B cell (primary cell): ENCODE data around the gene BAHCC1. TPM values are rescaled to one million over a fixed set of nuclear protein-coding genes. Genes with fewer than 3 reads are reported as not detected.

Experiments used
- ATAC-seq: fragments of 200-7000 bp; cut with Tn5 transposase; one replicate; pipeline ENCODE4 v1.10.0; 2021; ENCODE audit warnings: low read depth, mild to moderate bottlenecking, moderate number of reproducible peaks, moderate library complexity
- CTCF ChIA-PET: fragments of 350-600 bp; sonication (Branson Sonifier 250); formaldehyde crosslinking; loops from one replicate; lab custom pipeline; 2021; ENCODE audit warnings: antibody characterized with exemption, inconsistent platforms; lab: Charles Lee
- POLR2A ChIA-PET: fragments of 350-600 bp; sonication (Branson Sonifier 250); formaldehyde crosslinking; loops from one replicate; lab custom pipeline; 2021; ENCODE audit warnings: antibody characterized with exemption; lab: Charles Lee
- DNase-seq: peaks from one replicate; pipeline ENCODE4 v3.0.0; 2013
- H2AFZ ChIP-seq: 2 replicates; pipeline ENCODE4 v1.6.1; 2012; ENCODE audit warnings: mild to moderate bottlenecking, low read depth, low read length; ENCODE audit not compliant: insufficient read depth, poor library complexity, severe bottlenecking
- H3K27ac ChIP-seq, 2 donors: 1 replicate in 1 of 2; 2 replicates in 1 of 2; pipeline ENCODE4 v1.5.1; 2012 to 2013; ENCODE audit warnings: low read length in 2 of 2, mild to moderate bottlenecking in 2 of 2, moderate library complexity in 1 of 2
- H3K27me3 ChIP-seq, 4 experiments: fragments of 200-600 bp in 1 of 4; sonication (generic) in 1 of 4; replicated peaks in 1 of 4; 1 replicate in 2 of 4; 2 replicates in 2 of 4; pipeline versions ENCODE4 v1.6.1 to v1.7.0; 2013 to 2016; ENCODE audit warnings: low read length in 3 of 4, mild to moderate bottlenecking in 2 of 4, mixed read lengths in 1 of 4, moderate library complexity in 1 of 4; ENCODE audit not compliant: insufficient read depth in 4 of 4, control insufficient read depth in 3 of 4; ENCODE audit errors: control extremely low read depth in 1 of 4
- H3K36me3 ChIP-seq, 2 experiments: replicated peaks in 1 of 2; 1 replicate in 1 of 2; 2 replicates in 1 of 2; pipeline versions ENCODE4 v1.6.1 to v1.7.1; 2013; ENCODE audit warnings: low read length in 1 of 2; ENCODE audit not compliant: insufficient read depth in 2 of 2, control insufficient read depth in 1 of 2; ENCODE audit errors: control extremely low read depth in 1 of 2, extremely low read depth in 1 of 2
- H3K4me1 ChIP-seq, 2 donors: fragments of 200-600 bp in 1 of 2; sonication (generic) in 1 of 2; 1 replicate in 1 of 2; 2 replicates in 1 of 2; pipeline versions ENCODE4 v1.5.1 to v1.6.1; 2013 to 2017; ENCODE audit warnings: low read length in 2 of 2; ENCODE audit not compliant: control insufficient read depth in 2 of 2, insufficient read depth in 2 of 2
- H3K4me2 ChIP-seq: replicated peaks from 2 replicates; pipeline ENCODE3; 2012; ENCODE audit warnings: mild to moderate bottlenecking, low read depth, low read length; ENCODE audit not compliant: poor library complexity, severe bottlenecking
- H3K4me3 ChIP-seq, 5 experiments: fragments of 200-600 bp in 1 of 5; sonication (generic) in 1 of 5; 1 replicate in 3 of 5; 2 replicates in 2 of 5; pipeline versions ENCODE4 v1.5.1 to v1.7.0; 2011 to 2016; ENCODE audit warnings: low read length in 4 of 5, mild to moderate bottlenecking in 4 of 5, low read depth in 2 of 5, control low read depth in 1 of 5, moderate library complexity in 1 of 5; ENCODE audit not compliant: insufficient read depth in 1 of 5; ENCODE audit errors: control extremely low read depth in 1 of 5, extremely low read depth in 1 of 5
- H3K79me2 ChIP-seq: fragments of 200-600 bp; sonication (generic); one replicate; pipeline ENCODE4 v1.6.0; 2016; ENCODE audit warnings: low read length; ENCODE audit not compliant: control insufficient read depth, insufficient read depth
- H3K9ac ChIP-seq: fragments of 200-600 bp; sonication (generic); 2 replicates; pipeline ENCODE4 v1.6.1; 2017; ENCODE audit warnings: mild to moderate bottlenecking, low read length, moderate library complexity
- H3K9me3 ChIP-seq, 3 donors: one replicate each; pipeline versions ENCODE4 v1.6.1 to v1.7.1; 2013; ENCODE audit warnings: low read length in 2 of 3; ENCODE audit not compliant: control insufficient read depth in 2 of 3, insufficient read depth in 1 of 3; ENCODE audit errors: control extremely low read depth in 1 of 3
- H4K20me1 ChIP-seq: 2 replicates; pipeline ENCODE4 v1.6.0; 2012; ENCODE audit warnings: mild to moderate bottlenecking, low read length; ENCODE audit not compliant: insufficient read depth, control insufficient read depth, poor library complexity, severe bottlenecking
- H3K27ac Mint-ChIP-seq: one replicate; pipeline ENCODE4 v1.8.0; 2021; ENCODE audit warnings: mixed read lengths
- H3K27me3 Mint-ChIP-seq: one replicate; pipeline ENCODE4 v1.8.0; 2021; ENCODE audit warnings: mixed read lengths
- H3K4me1 Mint-ChIP-seq: one replicate; pipeline ENCODE4 v1.8.0; 2021; ENCODE audit warnings: mixed read lengths
- H3K4me3 Mint-ChIP-seq: one replicate; pipeline ENCODE4 v1.8.0; 2021; ENCODE audit warnings: mixed read lengths
- H3K9me3 Mint-ChIP-seq: one replicate; pipeline ENCODE4 v1.8.0; 2022; ENCODE audit warnings: mixed read lengths; ENCODE audit not compliant: insufficient read depth
- EZH2 ChIP-seq: IDR thresholded peaks from 2 replicates; pipeline ENCODE4 v1.6.1; 2012; ENCODE audit warnings: borderline replicate concordance, low read depth, mild to moderate bottlenecking, moderate library complexity, low read length; ENCODE audit not compliant: insufficient read depth, poor library complexity, severe bottlenecking
- WGBS: methylation state at CpG from one replicate; pipeline ENCODE4 v1.1.5; 2013; ENCODE audit warnings: missing lambda C conversion rate; ENCODE audit not compliant: insufficient coverage; 5-methylcytosine and 5-hydroxymethylcytosine counted together
- intact Hi-C: fragments of 100-400 bp; cut with micrococcal nuclease; formaldehyde crosslinking; loops from one replicate; pipeline ENCODE4 v1.10.0; 2022
- polyA plus RNA-seq: library from polyadenylated mRNA; depleted of rRNA; stranded (reverse); fragments of >200 nt; gene quantifications from 2 replicates; pipeline ENCODE4 v1.2.3, GENCODE V29; 2012
- total RNA-seq, 2 donors: library from RNA; stranded (reverse); fragments of 120-200 nt in 1 of 2; gene quantifications; 1 replicate in 1 of 2; 2 replicates in 1 of 2; pipeline versions ENCODE4 v1.2.3 to v1.2.4, GENCODE V29; 2013 to 2022
- TF ChIP-seq, protein P1 (sequence below): fragments of 200-600 bp; IDR thresholded peaks from one replicate; pipeline ENCODE4 v1.8.0; 2022; ENCODE audit warnings: antibody characterized with exemption, mild to moderate bottlenecking

BAHCC1 gene
- total and polyA plus RNA-seq, 2 donors (not counting 1 experiment from before 2014, with no cell fraction given): 0.12 to 0.48 TPM

- Histone ChIP-seq H3K9ac (no peak overlapping the region), H3K9me3 (peaks cover 0 to 8% (median 0%) of the 10 kb centered on the region in 3 donors), H3K27me3 (peaks cover 0 to 13% (median under 1%) of the 10 kb centered on the region in 4 experiments), H3K4me2 (no peak overlapping the region), H3K27ac (no peak overlapping the region), H3K36me3 (no peaks in the 10 kb centered on the region), H3K4me3 (no peak overlapping the region), H3K79me2 (peaks cover 17% of the 10 kb centered on the region), H3K4me1 (peaks cover 3 to 6% of the 10 kb centered on the region in 2 donors), H4K20me1 (no peaks in the 10 kb centered on the region), H2AFZ (no peak overlapping the region)
- WGBS: 93% methylated on average over 16 of the region's 23 CpGs
- ChIA-PET CTCF (no interaction called here), POLR2A (no interaction called here)
- Mint-ChIP-seq H3K27me3 (peaks cover 4% of the 10 kb centered on the region), H3K9me3 (no peaks in the 10 kb centered on the region), H3K27ac (no peak overlapping the region), H3K4me1 (peaks cover 4% of the 10 kb centered on the region), H3K4me3 (no peak overlapping the region)
- ATAC-seq (no peak), DNase-seq (no peak)
- TF ChIP-seq, protein P1, sequence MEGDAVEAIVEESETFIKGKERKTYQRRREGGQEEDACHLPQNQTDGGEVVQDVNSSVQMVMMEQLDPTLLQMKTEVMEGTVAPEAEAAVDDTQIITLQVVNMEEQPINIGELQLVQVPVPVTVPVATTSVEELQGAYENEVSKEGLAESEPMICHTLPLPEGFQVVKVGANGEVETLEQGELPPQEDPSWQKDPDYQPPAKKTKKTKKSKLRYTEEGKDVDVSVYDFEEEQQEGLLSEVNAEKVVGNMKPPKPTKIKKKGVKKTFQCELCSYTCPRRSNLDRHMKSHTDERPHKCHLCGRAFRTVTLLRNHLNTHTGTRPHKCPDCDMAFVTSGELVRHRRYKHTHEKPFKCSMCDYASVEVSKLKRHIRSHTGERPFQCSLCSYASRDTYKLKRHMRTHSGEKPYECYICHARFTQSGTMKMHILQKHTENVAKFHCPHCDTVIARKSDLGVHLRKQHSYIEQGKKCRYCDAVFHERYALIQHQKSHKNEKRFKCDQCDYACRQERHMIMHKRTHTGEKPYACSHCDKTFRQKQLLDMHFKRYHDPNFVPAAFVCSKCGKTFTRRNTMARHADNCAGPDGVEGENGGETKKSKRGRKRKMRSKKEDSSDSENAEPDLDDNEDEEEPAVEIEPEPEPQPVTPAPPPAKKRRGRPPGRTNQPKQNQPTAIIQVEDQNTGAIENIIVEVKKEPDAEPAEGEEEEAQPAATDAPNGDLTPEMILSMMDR: no peak
- TF ChIP-seq EZH2: no peak
- intact Hi-C loops: no loop called here
Observed at GRCh38 chr17:81417879-81418709, 22.8 kb downstream of the BAHCC1 start.

DNA sequence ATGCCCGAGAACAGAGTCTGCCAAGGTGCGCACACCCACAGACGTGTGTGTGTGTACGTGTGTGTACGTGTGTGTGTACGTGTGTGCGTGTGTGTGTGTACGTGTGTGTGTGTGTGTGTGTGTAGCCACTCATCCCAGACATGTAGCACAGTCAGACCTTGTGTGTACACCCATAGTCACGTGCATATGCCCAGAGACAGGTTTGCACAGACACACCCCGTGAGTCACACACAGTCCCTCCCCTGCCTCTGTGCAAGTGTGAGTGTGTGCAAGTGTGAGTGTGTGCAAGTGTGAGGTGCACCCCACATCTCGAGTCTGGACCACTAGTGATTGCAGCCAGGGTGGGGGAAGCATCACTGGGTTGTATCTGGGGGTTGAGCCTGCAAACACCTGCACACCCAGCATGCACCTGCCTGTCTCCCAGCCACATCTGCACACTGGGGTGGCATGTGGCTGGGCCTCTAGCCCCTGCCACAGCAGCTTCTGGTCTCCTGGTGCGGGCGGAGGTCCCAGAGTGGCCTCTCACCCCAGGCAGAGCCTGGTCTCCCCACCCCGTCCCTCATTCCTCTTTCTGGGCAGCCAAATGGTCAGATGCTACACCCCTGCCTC lies 23.6 kb downstream of the BAHCC1 start:
- Mint-ChIP-seq H3K27me3 (peaks cover 4% of the 10 kb centered on the region), H3K4me1 (no peaks in the 10 kb centered on the region), H3K27ac (no peak overlapping the region), H3K4me3 (no peak overlapping the region), H3K9me3 (no peaks in the 10 kb centered on the region)
- no peaks in the 10 kb centered on the region for H4K20me1 ChIP-seq
- H3K9me3 ChIP-seq: peaks cover 0 to 3% (median 0%) of the 10 kb centered on the region in 3 donors
- H3K9ac ChIP-seq: no peak overlapping the region
- 82% methylated on average over 9 of the region's 14 CpGs for WGBS
- ChIA-PET CTCF (no interaction called here), POLR2A (no interaction called here)
- H3K36me3 ChIP-seq: no peaks in the 10 kb centered on the region
- no peak overlapping the region for H2AFZ ChIP-seq
- no peak overlapping the region for H3K4me2 ChIP-seq
- peaks cover 0 to 13% (median 0%) of the 10 kb centered on the region in 4 experiments for H3K27me3 ChIP-seq
- ATAC-seq: no peak
- H3K27ac ChIP-seq: no peak overlapping the region
- intact Hi-C loops: no loop called here
- H3K4me1 ChIP-seq: no peaks in the 10 kb centered on the region
- TF ChIP-seq, protein P1: no peak
- no peak for TF ChIP-seq EZH2
- no peak overlapping the region for H3K4me3 ChIP-seq
- DNase-seq: no peak
- H3K79me2 ChIP-seq: peaks cover 17% of the 10 kb centered on the region
